Fibroblast of skin of right biceps (primary cell): Measurements from ENCODE around the gene EBF3.

ENCODE experiments used
- DNase-seq: peaks from one replicate; pipeline ENCODE4 v3.0.0-alpha.2; 2013

Gene EBF3

GRCh38 chr10:129887986-129888783, 75.9 kb downstream of the EBF3 start:
- no peak for DNase-seq

GRCh38 chr10:129887381-129887905, 76.6 kb downstream of the EBF3 start:
- DNase-seq: no peak

- no peak for DNase-seq
These were observed 77.8 kb downstream of the EBF3 start for GRCh38 chr10:129886263-129886662.

- no peak for DNase-seq
These were observed 78.5 kb downstream of the EBF3 start for GRCh38 chr10:129885526-129885925.

GRCh38 chr10:129884398-129885078, 79.5 kb downstream of the EBF3 start:
- DNase-seq: no peak

- no peak for DNase-seq
These were observed 80.3 kb downstream of the EBF3 start for GRCh38 chr10:129883626-129884397.

GRCh38 chr10:129883029-129883428, 81.0 kb downstream of the EBF3 start:
- DNase-seq: no peak

- no peak for DNase-seq
These were observed 81.6 kb downstream of the EBF3 start for GRCh38 chr10:129882291-129883010.

- DNase-seq: no peak
These were observed 82.4 kb downstream of the EBF3 start for GRCh38 chr10:129881641-129882040.

- no peak for DNase-seq
These were observed 83.7 kb downstream of the EBF3 start for GRCh38 chr10:129880191-129880870.

GRCh38 chr10:129879655-129880054, 84.4 kb downstream of the EBF3 start:
- DNase-seq: no peak

- DNase-seq: no peak
These were observed 85.2 kb downstream of the EBF3 start for GRCh38 chr10:129878835-129879234.

- no peak for DNase-seq
These were observed 86.2 kb downstream of the EBF3 start for GRCh38 chr10:129877773-129878371.

- DNase-seq: no peak
These were observed 87.2 kb downstream of the EBF3 start for GRCh38 chr10:129876838-129877237.

GRCh38 chr10:129875993-129876726, 87.9 kb downstream of the EBF3 start:
- DNase-seq: no peak

- no peak for DNase-seq
These were observed 90.7 kb downstream of the EBF3 start for GRCh38 chr10:129873351-129873750.

- DNase-seq: no peak
These were observed 92.1 kb downstream of the EBF3 start for GRCh38 chr10:129871966-129872365.

- DNase-seq: no peak
These were observed 93.0 kb downstream of the EBF3 start for GRCh38 chr10:129870961-129871621.

GRCh38 chr10:129870474-129870757, 93.7 kb downstream of the EBF3 start:
- no peak for DNase-seq
